Activated naive CD4-positive, alpha-beta T cell treated with anti-CD3 and anti-CD28 coated beads for 36 hours (primary cell): ENCODE measurements around the gene HTR3A. TPM values are rescaled to one million over a fixed set of nuclear protein-coding genes. Genes with fewer than 3 reads are reported as not detected.

Experiments
- CTCF ChIA-PET: fragments of 350-600 bp; sonication (Branson Sonifier 250); formaldehyde crosslinking; loops from one replicate; lab custom pipeline; 2021; ENCODE audit warnings: antibody characterized with exemption; lab: Charles Lee
- DNase-seq: peaks from one replicate; pipeline ENCODE4 v3.0.0-alpha.2; 2020
- H3K27ac Mint-ChIP-seq: one replicate; pipeline ENCODE4 v1.8.0; 2021; ENCODE audit warnings: mild to moderate bottlenecking, mixed read lengths
- H3K27me3 Mint-ChIP-seq: one replicate; pipeline ENCODE4 v1.8.0; 2021; ENCODE audit warnings: low read depth, mixed read lengths
- H3K36me3 Mint-ChIP-seq: one replicate; pipeline ENCODE4 v1.8.0; 2021; ENCODE audit warnings: low read depth, mixed read lengths
- H3K4me1 Mint-ChIP-seq: one replicate; pipeline ENCODE4 v1.8.0; 2021; ENCODE audit warnings: low read depth, mixed read lengths
- H3K4me3 Mint-ChIP-seq: one replicate; pipeline ENCODE4 v1.8.0; 2021; ENCODE audit warnings: mild to moderate bottlenecking, moderate library complexity, mixed read lengths
- H3K9me3 Mint-ChIP-seq: one replicate; pipeline ENCODE4 v1.8.0; 2021; ENCODE audit warnings: mixed read lengths
- intact Hi-C: fragments of 100-400 bp; cut with micrococcal nuclease; formaldehyde crosslinking; loops from one replicate; pipeline ENCODE4 v1.15.1; 2023
- total RNA-seq, 2 experiments: library from RNA; stranded (reverse); gene quantifications; one replicate each; pipeline ENCODE4 v1.2.3, GENCODE V29; 2021

HTR3A gene
- total RNA-seq, 2 experiments from 2014 or later, result not detected

- H3K4me3 Mint-ChIP-seq, result no peak overlapping the region
- H3K36me3 Mint-ChIP-seq, result no peaks in the 10 kb centered on the region
- H3K27me3 Mint-ChIP-seq, result no peaks in the 10 kb centered on the region
- H3K4me1 Mint-ChIP-seq, result no peaks in the 10 kb centered on the region
- CTCF ChIA-PET, result interaction anchor here (1.5 kb wide), 1 partner anchor 12 kb away, joined by 4 read pairs; no protein-coding TSS in a partner anchor
- H3K27ac Mint-ChIP-seq, result no peak overlapping the region
- intact Hi-C loops, result no loop called here
- DNase-seq, result no peak
- no peaks in the 10 kb centered on the region for H3K9me3 Mint-ChIP-seq
Observed at GRCh38 chr11:113982306-113982705, 7.4 kb downstream of the HTR3A start.

- intact Hi-C loops, result no loop called here
- no peak for DNase-seq
- CTCF ChIA-PET, result no interaction called here
- Mint-ChIP-seq H3K4me3 (no peak overlapping the region), H3K36me3 (no peaks in the 10 kb centered on the region), H3K9me3 (no peaks in the 10 kb centered on the region), H3K27me3 (peaks cover 3% of the 10 kb centered on the region), H3K27ac (no peak overlapping the region), H3K4me1 (no peaks in the 10 kb centered on the region)
Observed at GRCh38 chr11:113984781-113985180, 9.9 kb downstream of the HTR3A start.

- H3K9me3 Mint-ChIP-seq, result no peaks in the 10 kb centered on the region
- H3K4me3 Mint-ChIP-seq, result no peak overlapping the region
- H3K4me1 Mint-ChIP-seq, result no peaks in the 10 kb centered on the region
- DNase-seq, result no peak
- CTCF ChIA-PET, result interaction anchor here (1.4 kb wide), 1 partner anchor 275 kb away, joined by 6 read pairs; no protein-coding TSS in a partner anchor
- H3K27ac Mint-ChIP-seq, result no peak overlapping the region
- peaks cover 7% of the 10 kb centered on the region for H3K27me3 Mint-ChIP-seq
- no peaks in the 10 kb centered on the region for H3K36me3 Mint-ChIP-seq
- intact Hi-C loops, result no loop called here
Observed at GRCh38 chr11:113985906-113986305, 11.0 kb downstream of the HTR3A start.

GRCh38 chr11:113986351-113987140 is 11.6 kb downstream of the HTR3A start:
- CTCF ChIA-PET, result interaction anchor here (0.6 to 1.4 kb wide), 2 partner anchors 62 to 275 kb away, joined by 3 to 6 read pairs; no protein-coding TSS in a partner anchor
- no peak for DNase-seq

GRCh38 chr11:113989381-113989780 is 14.5 kb downstream of the HTR3A start:
- CTCF ChIA-PET, result no interaction called here
- peaks cover 21% of the 10 kb centered on the region for H3K27me3 Mint-ChIP-seq
- H3K9me3 Mint-ChIP-seq, result no peaks in the 10 kb centered on the region
- no peaks in the 10 kb centered on the region for H3K4me1 Mint-ChIP-seq
- no peaks in the 10 kb centered on the region for H3K36me3 Mint-ChIP-seq
- no peak overlapping the region for H3K27ac Mint-ChIP-seq
- intact Hi-C loops, result no loop called here
- H3K4me3 Mint-ChIP-seq, result no peak overlapping the region
- DNase-seq, result no peak

More at GRCh38 chr11:113986351-113987140, 11.6 kb downstream of the HTR3A start:
- H3K4me1 Mint-ChIP-seq, result no peaks in the 10 kb centered on the region
- no peaks in the 10 kb centered on the region for H3K36me3 Mint-ChIP-seq
- no peak overlapping the region for H3K27ac Mint-ChIP-seq
- intact Hi-C loops, result no loop called here
- peaks cover 10% of the 10 kb centered on the region for H3K27me3 Mint-ChIP-seq
- no peak overlapping the region for H3K4me3 Mint-ChIP-seq
- no peaks in the 10 kb centered on the region for H3K9me3 Mint-ChIP-seq

- intact Hi-C loops, result no loop called here
- Mint-ChIP-seq H3K4me1 (no peaks in the 10 kb centered on the region), H3K27ac (no peak overlapping the region), H3K4me3 (no peak overlapping the region), H3K9me3 (no peaks in the 10 kb centered on the region), H3K27me3 (peaks cover 24% of the 10 kb centered on the region), H3K36me3 (no peaks in the 10 kb centered on the region)
- no peak for DNase-seq
- CTCF ChIA-PET, result interaction anchor here (9.6 kb wide), 1 partner anchor 271 kb away, joined by 125 read pairs; no protein-coding TSS in a partner anchor
Observed at GRCh38 chr11:113989916-113990315, 15.0 kb downstream of the HTR3A start.

- CTCF ChIA-PET, result interaction anchor here (0.6 to 9.6 kb wide), 3 partner anchors 93 to 269 kb away, joined by 3 to 125 read pairs (median 4); no protein-coding TSS in a partner anchor
- Mint-ChIP-seq H3K27me3 (peaks cover 24% of the 10 kb centered on the region), H3K27ac (no peak overlapping the region), H3K36me3 (no peaks in the 10 kb centered on the region), H3K4me1 (no peaks in the 10 kb centered on the region), H3K4me3 (no peak overlapping the region), H3K9me3 (no peaks in the 10 kb centered on the region)
- DNase-seq, result peak; percentile 25
- intact Hi-C loops, result no loop called here
Observed at GRCh38 chr11:113991170-113991569, 16.3 kb downstream of the HTR3A start.

- H3K4me3 Mint-ChIP-seq, result no peak overlapping the region
- no peak overlapping the region for H3K27ac Mint-ChIP-seq
- H3K9me3 Mint-ChIP-seq, result no peaks in the 10 kb centered on the region
- no peaks in the 10 kb centered on the region for H3K36me3 Mint-ChIP-seq
- peaks cover 24% of the 10 kb centered on the region for H3K27me3 Mint-ChIP-seq
- DNase-seq, result no peak
- CTCF ChIA-PET, result interaction anchor here (0.6 to 9.6 kb wide), 3 partner anchors 94 to 269 kb away, joined by 3 to 125 read pairs (median 4); no protein-coding TSS in a partner anchor
- intact Hi-C loops, result no loop called here
- H3K4me1 Mint-ChIP-seq, result no peaks in the 10 kb centered on the region
Observed at GRCh38 chr11:113991718-113992458, 17.0 kb downstream of the HTR3A start.

- Mint-ChIP-seq H3K4me1 (no peaks in the 10 kb centered on the region), H3K4me3 (no peak overlapping the region), H3K27ac (no peak overlapping the region), H3K9me3 (no peaks in the 10 kb centered on the region), H3K36me3 (no peaks in the 10 kb centered on the region), H3K27me3 (peaks cover 24% of the 10 kb centered on the region)
- intact Hi-C loops, result no loop called here
- CTCF ChIA-PET, result interaction anchor here (0.7 to 9.6 kb wide), 4 partner anchors 13 to 686 kb away, joined by 3 to 125 read pairs (median 4); no protein-coding TSS in a partner anchor
- DNase-seq, result no peak
Observed at GRCh38 chr11:113992459-113993110, 17.7 kb downstream of the HTR3A start.

- no peaks in the 10 kb centered on the region for H3K4me1 Mint-ChIP-seq
- H3K36me3 Mint-ChIP-seq, result no peaks in the 10 kb centered on the region
- intact Hi-C loops, result loop anchor here (1.0 to 2.0 kb wide), 4 partner anchors 42 to 267 kb away; no protein-coding TSS in a partner anchor
- peaks cover 21% of the 10 kb centered on the region for H3K27me3 Mint-ChIP-seq
- DNase-seq, result peak; percentile 42
- no peak overlapping the region for H3K4me3 Mint-ChIP-seq
- H3K9me3 Mint-ChIP-seq, result no peaks in the 10 kb centered on the region
- CTCF ChIA-PET, result interaction anchor here (0.6 to 9.6 kb wide), 13 partner anchors 10 to 808 kb away, joined by 3 to 125 read pairs (median 4); no protein-coding TSS in a partner anchor
- H3K27ac Mint-ChIP-seq, result no peak overlapping the region
Observed at GRCh38 chr11:113994077-113994954, 19.4 kb downstream of the HTR3A start.

- intact Hi-C loops, result no loop called here
- no peak overlapping the region for H3K27ac Mint-ChIP-seq
- no peaks in the 10 kb centered on the region for H3K9me3 Mint-ChIP-seq
- CTCF ChIA-PET, result interaction anchor here (0.6 to 9.6 kb wide), 2 partner anchors 240 to 263 kb away, joined by 3 to 125 read pairs; no protein-coding TSS in a partner anchor
- H3K4me1 Mint-ChIP-seq, result no peaks in the 10 kb centered on the region
- peaks cover 4% of the 10 kb centered on the region for H3K27me3 Mint-ChIP-seq
- H3K36me3 Mint-ChIP-seq, result no peaks in the 10 kb centered on the region
- DNase-seq, result no peak
- no peak overlapping the region for H3K4me3 Mint-ChIP-seq
Observed at GRCh38 chr11:113997473-113997872, 22.6 kb downstream of the HTR3A start.
